Bronchial epithelial cell (primary cell): ENCODE results near the gene RPS15. TPM values are rescaled to one million over a fixed set of nuclear protein-coding genes. Genes with fewer than 3 reads are reported as not detected.
A peak's percentile ranks its signal among the peaks of the same experiment; 100 is the strongest.

Experiments used
- DNase-seq: peaks from one replicate; pipeline ENCODE4 v3.0.0-alpha.2; 2010; ENCODE audit warnings: low read depth
- FAIRE-seq: peaks from 2 replicates; lab custom pipeline; 2011; peaks lifted over from hg19 to GRCh38; lab: Jason Lieb, UNC
- H3K27me3 ChIP-seq: 2 replicates; pipeline ENCODE4 v1.5.1; 2011; ENCODE audit warnings: low read length; ENCODE audit not compliant: control insufficient read depth, insufficient read depth
- H3K36me3 ChIP-seq: 2 replicates; pipeline ENCODE4 v1.5.1; 2011; ENCODE audit warnings: low read length; ENCODE audit not compliant: control insufficient read depth, insufficient read depth
- H3K4me3 ChIP-seq: 2 replicates; pipeline ENCODE4 v1.5.1; 2011; ENCODE audit warnings: mild to moderate bottlenecking, low read depth, low read length, control low read depth
- CTCF ChIP-seq: IDR thresholded peaks from 2 replicates; pipeline ENCODE4 v1.5.1; 2011; ENCODE audit warnings: mild to moderate bottlenecking, moderate library complexity, low read length, control low read depth, inconsistent platforms; ENCODE audit not compliant: insufficient read depth, severe bottlenecking
- total RNA-seq: library from RNA; depleted of rRNA; stranded (reverse); fragments of >200 nt; gene quantifications from 2 replicates; pipeline ENCODE4 v1.2.1, GENCODE V29; 2014

Gene RPS15
- total RNA-seq, result 380 and 966 TPM in 2 replicates

DNA sequence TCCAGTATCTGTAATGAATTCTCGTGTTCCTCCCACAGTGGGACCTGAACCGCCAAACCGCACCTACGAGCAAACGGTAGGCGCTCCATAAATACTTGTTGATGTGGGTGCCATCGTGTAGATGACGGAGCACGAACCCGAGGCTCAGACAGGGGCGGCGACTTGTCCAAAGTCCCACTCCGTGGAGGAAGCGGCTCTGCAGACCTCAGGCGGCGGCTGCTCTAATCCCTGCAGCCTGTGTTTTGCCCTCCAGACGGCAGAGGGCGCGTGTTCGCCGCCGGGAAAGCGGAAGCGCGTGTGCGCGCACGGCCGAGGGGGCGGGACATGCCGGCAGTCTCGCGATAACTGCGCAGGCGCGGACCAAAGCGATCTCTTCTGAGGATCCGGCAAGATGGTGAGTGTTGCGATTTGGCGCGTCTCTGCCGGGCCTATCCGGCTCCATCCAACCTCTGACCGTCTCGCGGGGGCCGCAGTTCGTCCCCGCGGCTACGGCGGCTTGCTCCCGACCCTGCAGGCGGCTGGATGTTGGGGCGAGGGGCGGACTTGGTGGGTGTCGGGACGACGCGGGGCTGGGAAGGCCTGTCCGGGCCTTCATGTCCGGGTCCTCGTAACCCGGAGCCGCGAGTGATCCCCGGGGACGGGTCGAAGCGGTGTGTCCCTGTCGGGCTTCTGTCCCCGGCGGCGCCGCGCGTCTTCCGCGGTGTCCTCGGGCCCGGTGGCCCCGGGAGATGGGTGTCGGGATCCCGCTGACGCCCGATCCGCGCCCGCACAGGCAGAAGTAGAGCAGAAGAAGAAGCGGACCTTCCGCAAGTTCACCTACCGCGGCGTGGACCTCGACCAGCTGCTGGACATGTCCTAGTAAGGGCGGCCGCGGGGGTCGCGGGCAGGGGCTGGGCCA is at the start of gene RPS15:
RPS15 (plus strand) TSS at position 362 of the 898 bp plus-strand sequence; CDS start at position 392, 30 bp downstream.
- peak within 1 kb of the TSS; percentile 78 for H3K4me3 ChIP-seq
- DNase-seq (peak; percentile 86), FAIRE-seq (no peak)
- H3K27me3 ChIP-seq, result no peaks in the 10 kb centered on the region
- peak; percentile 94 for TF ChIP-seq CTCF
- H3K36me3 ChIP-seq, result peaks cover 24% of the 10 kb centered on the region

- FAIRE-seq, result no peak
- no peak for TF ChIP-seq CTCF
- H3K36me3 ChIP-seq, result peaks cover 16% of the 10 kb centered on the region
Observed at GRCh38 chr19:1388637-1389026, 49.6 kb upstream of the RPS15 start.

GRCh38 chr19:1389033-1389940 is 48.9 kb upstream of the RPS15 start:
- H3K4me3 ChIP-seq, result no peak overlapping the region
- no peak for TF ChIP-seq CTCF
- H3K36me3 ChIP-seq, result peaks cover 18% of the 10 kb centered on the region
- DNase-seq (no peak), FAIRE-seq (peak; percentile 99)
- no peaks in the 10 kb centered on the region for H3K27me3 ChIP-seq

More at GRCh38 chr19:1388637-1389026, 49.6 kb upstream of the RPS15 start:
- no peak for DNase-seq
- Histone ChIP-seq H3K4me3 (no peak overlapping the region), H3K27me3 (no peaks in the 10 kb centered on the region)

GRCh38 chr19:1390890-1391423 is 47.2 kb upstream of the RPS15 start:
- Histone ChIP-seq H3K4me3 (no peak overlapping the region), H3K36me3 (peaks cover 19% of the 10 kb centered on the region), H3K27me3 (no peaks in the 10 kb centered on the region)
- DNase-seq (no peak), FAIRE-seq (no peak)
- TF ChIP-seq CTCF, result no peak

DNA sequence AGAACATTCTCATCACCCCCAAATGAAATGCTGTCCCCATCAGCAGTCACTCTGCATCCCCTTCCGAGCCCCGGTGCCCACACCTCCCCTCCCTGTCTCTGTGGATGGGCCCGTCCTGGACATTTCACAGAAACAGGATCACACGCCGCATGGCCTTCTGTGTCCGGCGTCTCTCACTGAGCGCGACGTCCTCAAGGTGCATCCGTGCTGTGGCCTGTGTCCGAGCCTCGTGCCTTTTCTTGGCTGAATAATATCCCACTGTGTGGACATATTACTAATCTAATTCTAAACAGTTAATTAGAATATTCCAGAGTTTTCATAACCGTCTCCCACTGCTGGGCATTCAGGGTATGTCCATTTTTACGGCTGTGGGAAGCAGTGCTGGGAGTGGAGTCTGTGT is 45.8 kb upstream of the RPS15 start:
- no peak for TF ChIP-seq CTCF
- no peak overlapping the region for H3K4me3 ChIP-seq
- H3K27me3 ChIP-seq, result no peaks in the 10 kb centered on the region
- no peak for FAIRE-seq
- H3K36me3 ChIP-seq, result peaks cover 19% of the 10 kb centered on the region
- no peak for DNase-seq
